IPS-NIHi11 (cell line): ENCODE results near the gene WDR75.
"Not testable (repeated sequence)": the region's sequence is repeated elsewhere in the genome, so short reads cannot be mapped to it uniquely, and the experiment has no call there.

Experiments used
- DNase-seq: peaks from one replicate; pipeline ENCODE4 v3.0.0; 2012; ENCODE audit warnings: mixed read lengths, low spot score

WDR75 gene

GRCh38 chr2:189441709-189442074 is 418 bp downstream of the WDR75 start:
- DNase-seq: no peak

GRCh38 chr2:189442468-189442867 is 1.2 kb downstream of the WDR75 start:
- DNase-seq: no peak

GRCh38 chr2:189444322-189444721 is 3.0 kb downstream of the WDR75 start:
- DNase-seq: no peak

GRCh38 chr2:189446780-189447179 is 5.5 kb downstream of the WDR75 start:
- DNase-seq: no peak

- no peak for DNase-seq
Observed at GRCh38 chr2:189454009-189454408, 12.7 kb downstream of the WDR75 start.

GRCh38 chr2:189465076-189465475 is 23.8 kb downstream of the WDR75 start:
- no peak for DNase-seq

- DNase-seq: no peak
Observed at GRCh38 chr2:189465478-189465877, 24.2 kb downstream of the WDR75 start.

GRCh38 chr2:189466046-189466445 is 24.8 kb downstream of the WDR75 start:
- DNase-seq: no peak

- DNase-seq: peak; percentile 26
Observed at GRCh38 chr2:189466656-189467055, 25.4 kb downstream of the WDR75 start.

- DNase-seq: no peak
Observed at GRCh38 chr2:189467160-189467559, 25.9 kb downstream of the WDR75 start.

GRCh38 chr2:189467593-189467992 is 26.3 kb downstream of the WDR75 start:
- DNase-seq: no peak

- no peak for DNase-seq
Observed at GRCh38 chr2:189474526-189474925, 33.3 kb downstream of the WDR75 start.

GRCh38 chr2:189477756-189478155 is 36.5 kb downstream of the WDR75 start:
- no peak for DNase-seq

GRCh38 chr2:189478289-189478688 is 37.0 kb downstream of the WDR75 start:
- DNase-seq: not testable (repeated sequence)

- DNase-seq: no peak
Observed at GRCh38 chr2:189481071-189481470, 39.8 kb downstream of the WDR75 start.

GRCh38 chr2:189483571-189483970 is 42.3 kb downstream of the WDR75 start:
- no peak for DNase-seq

GRCh38 chr2:189483980-189484740 is 42.9 kb downstream of the WDR75 start:
- no peak for DNase-seq

- DNase-seq: no peak
Observed at GRCh38 chr2:189485146-189485545, 43.9 kb downstream of the WDR75 start.

GRCh38 chr2:189486237-189486770 is 45.0 kb downstream of the WDR75 start:
- no peak for DNase-seq

- no peak for DNase-seq
Observed at GRCh38 chr2:189487283-189488007, 46.2 kb downstream of the WDR75 start.

- DNase-seq: no peak
Observed at GRCh38 chr2:189488008-189488310, 46.7 kb downstream of the WDR75 start.

GRCh38 chr2:189492451-189492850 is 51.2 kb downstream of the WDR75 start:
- DNase-seq: no peak

GRCh38 chr2:189498205-189498604 is 56.9 kb downstream of the WDR75 start:
- DNase-seq: no peak

GRCh38 chr2:189499137-189499536 is 57.9 kb downstream of the WDR75 start:
- no peak for DNase-seq
